ENCODE results near the gene SPR.

SPR gene

DNA sequence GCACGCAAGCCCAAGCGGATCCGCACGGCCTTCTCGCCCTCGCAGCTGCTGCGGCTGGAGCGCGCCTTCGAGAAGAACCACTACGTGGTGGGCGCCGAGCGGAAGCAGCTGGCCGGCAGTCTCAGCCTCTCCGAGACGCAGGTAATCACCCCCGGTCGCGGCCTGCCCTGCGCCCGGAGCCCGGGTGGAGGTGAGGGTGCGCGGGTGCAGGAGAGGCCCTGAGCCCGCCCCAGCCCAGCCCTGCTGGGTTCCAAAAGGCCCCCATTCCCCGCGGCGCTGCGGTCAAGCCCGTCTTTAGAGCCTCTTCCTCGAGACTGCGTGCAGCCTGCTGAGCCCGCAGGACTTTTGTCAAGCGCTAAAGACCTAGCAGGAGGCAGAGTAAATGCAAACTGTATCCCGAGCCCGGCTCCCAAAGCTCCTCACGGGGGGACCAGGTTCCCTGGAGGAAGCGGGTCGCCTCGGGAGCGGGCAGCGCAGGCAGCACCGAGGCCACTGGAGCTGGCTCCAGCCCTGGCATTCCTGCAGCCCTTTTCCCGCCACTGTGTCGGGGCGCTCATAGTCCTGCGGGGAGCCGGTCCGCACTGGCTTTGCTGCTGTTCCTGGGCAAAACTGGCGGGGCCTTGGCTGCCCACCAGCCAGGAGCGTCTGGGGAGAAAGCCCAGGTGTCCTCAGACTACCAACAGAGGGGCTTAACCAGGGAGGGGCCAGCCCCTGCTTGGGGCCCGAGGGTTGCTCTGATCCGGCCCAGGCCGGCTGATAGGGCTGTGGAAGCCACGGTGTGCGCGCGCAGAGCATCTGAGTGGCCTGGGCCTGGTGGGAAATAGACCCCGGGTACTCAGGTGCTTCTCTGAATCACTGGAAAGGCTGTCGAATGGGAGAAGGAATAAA lies 37.4 kb downstream of the SPR start:
- no peak overlapping the region for H3K4me3 ChIP-seq (replicated peaks; ENCODE audit: low read depth, low read length)
- no peak for DNase-seq (ENCODE audit: extremely low read depth, low read depth)
- TF ChIP-seq, protein P1, sequence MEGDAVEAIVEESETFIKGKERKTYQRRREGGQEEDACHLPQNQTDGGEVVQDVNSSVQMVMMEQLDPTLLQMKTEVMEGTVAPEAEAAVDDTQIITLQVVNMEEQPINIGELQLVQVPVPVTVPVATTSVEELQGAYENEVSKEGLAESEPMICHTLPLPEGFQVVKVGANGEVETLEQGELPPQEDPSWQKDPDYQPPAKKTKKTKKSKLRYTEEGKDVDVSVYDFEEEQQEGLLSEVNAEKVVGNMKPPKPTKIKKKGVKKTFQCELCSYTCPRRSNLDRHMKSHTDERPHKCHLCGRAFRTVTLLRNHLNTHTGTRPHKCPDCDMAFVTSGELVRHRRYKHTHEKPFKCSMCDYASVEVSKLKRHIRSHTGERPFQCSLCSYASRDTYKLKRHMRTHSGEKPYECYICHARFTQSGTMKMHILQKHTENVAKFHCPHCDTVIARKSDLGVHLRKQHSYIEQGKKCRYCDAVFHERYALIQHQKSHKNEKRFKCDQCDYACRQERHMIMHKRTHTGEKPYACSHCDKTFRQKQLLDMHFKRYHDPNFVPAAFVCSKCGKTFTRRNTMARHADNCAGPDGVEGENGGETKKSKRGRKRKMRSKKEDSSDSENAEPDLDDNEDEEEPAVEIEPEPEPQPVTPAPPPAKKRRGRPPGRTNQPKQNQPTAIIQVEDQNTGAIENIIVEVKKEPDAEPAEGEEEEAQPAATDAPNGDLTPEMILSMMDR (IDR thresholded peaks at IDR 0.05; ENCODE audit: low read depth, low read length, missing control alignments): no peak

DNA sequence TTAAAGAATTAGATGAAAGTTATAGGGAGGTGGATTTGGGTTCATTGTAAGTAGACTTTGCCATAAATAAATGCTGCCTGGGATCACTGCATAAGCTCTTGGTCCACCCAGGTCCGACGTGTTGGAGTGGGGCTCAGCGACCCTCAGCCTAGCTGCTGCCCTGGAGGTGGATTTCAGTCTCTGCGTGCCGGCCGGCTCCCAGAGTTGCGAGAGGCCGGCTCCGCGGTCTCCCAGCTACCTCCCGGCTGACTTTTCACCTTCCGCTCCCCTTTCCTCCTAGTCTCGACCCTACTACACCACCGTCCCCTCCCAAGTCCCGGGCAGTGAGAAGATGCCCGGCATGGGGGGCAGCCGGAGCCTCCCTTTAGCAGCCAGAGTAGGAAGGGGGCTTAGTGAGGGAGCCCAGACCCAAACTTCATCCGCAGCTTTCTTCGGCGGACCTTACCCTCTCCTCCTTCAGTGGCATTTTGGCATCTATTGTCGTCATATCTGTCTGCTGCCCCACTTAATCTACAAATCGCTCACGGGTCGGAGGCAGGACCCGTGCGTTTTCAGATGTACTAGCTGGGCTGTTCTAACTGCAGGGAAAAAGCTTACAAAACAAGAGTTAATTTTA lies 38.2 kb downstream of the SPR start:
- TF ChIP-seq, protein P1 (IDR thresholded peaks at IDR 0.05; ENCODE audit: low read depth, low read length, missing control alignments): no peak
- no peak for DNase-seq (ENCODE audit: extremely low read depth, low read depth)
- H3K4me3 ChIP-seq (replicated peaks; ENCODE audit: low read depth, low read length): no peak overlapping the region

DNA sequence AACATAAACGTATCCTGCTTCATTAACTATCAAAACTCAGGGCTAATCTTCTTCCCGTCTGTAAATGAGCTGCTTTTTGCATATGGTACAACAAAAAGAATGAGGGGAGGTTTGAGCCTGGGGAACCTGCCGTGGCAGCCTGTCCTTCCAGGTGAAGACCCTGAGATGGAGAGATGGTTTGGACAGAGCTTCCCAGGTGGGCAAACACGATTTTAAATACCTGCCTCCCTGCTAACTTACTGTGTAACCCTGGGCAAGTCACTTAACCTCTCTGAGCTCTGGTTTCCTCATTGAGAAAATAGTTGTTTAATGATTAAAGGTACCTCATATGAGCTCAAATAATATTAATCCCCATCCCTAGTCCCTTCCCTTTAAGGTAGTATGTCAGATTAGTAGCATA lies 39.2 kb downstream of the SPR start:
- no peak for DNase-seq (ENCODE audit: extremely low read depth, low read depth)
- no peak overlapping the region for H3K4me3 ChIP-seq (replicated peaks; ENCODE audit: low read depth, low read length)
- TF ChIP-seq, protein P1 (IDR thresholded peaks at IDR 0.05; ENCODE audit: low read depth, low read length, missing control alignments): no peak

DNA sequence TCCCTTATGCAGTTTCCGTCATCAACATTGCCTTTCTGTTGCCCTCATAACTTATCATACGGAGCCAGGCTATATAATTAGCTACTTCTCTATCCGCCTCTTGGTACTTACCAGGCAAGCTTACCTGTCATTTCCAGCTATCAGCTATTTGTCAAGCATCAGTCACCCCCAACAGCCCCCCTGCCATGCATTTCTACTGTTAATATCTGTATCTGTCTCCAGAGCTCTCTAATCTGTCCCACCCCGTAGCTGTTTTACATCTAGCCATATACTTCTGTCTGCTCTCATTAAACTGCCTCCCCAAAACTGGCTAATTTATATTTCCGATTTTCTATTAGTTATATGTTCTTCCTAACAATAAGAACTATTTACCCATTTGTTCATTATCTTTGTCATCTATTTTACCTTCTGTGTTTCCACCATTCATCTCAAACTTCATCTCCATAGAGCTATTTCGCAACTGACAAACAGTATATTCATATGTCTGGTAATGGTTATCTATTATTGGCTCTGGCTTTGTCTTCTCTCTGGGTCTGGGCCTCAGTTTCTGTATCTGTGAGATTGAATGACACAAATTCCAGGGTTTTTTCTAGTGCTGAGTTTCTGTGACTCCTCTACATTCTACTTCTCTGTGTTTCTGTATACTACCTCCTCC lies 39.7 kb downstream of the SPR start:
- no peak overlapping the region for H3K4me3 ChIP-seq (replicated peaks; ENCODE audit: low read depth, low read length)
- TF ChIP-seq, protein P1 (IDR thresholded peaks at IDR 0.05; ENCODE audit: low read depth, low read length, missing control alignments): no peak
- no peak for DNase-seq (ENCODE audit: extremely low read depth, low read depth)

- no peak overlapping the region for H3K4me3 ChIP-seq (replicated peaks; ENCODE audit: low read depth, low read length)
- no peak for DNase-seq (ENCODE audit: extremely low read depth, low read depth)
- TF ChIP-seq, protein P1 (IDR thresholded peaks at IDR 0.05; ENCODE audit: low read depth, low read length, missing control alignments): no peak
Measured at GRCh38 chr2:72927619-72928550, 40.7 kb downstream of the SPR start.

DNA sequence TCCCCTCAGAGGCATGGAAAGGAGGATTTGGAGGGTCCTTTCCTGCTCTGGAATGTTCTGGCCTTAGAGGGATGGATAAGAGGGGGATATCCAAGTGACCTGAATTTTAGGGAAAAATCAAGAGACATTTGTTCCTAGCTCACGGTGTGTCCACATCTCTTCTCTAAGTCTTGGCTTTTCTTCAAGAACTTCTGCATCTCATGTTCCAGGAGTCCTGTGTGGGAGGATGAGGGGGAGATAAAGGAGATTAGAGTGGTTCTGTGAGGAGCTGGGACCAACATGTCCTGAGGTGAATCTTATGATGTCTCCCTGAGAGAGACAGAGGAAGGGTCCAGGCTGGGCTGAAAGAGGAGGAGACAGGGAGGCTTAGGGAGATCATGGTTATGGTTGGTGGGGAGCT lies 41.8 kb downstream of the SPR start:
- DNase-seq (ENCODE audit: extremely low read depth, low read depth): no peak
- TF ChIP-seq, protein P1 (IDR thresholded peaks at IDR 0.05; ENCODE audit: low read depth, low read length, missing control alignments): no peak
- no peak overlapping the region for H3K4me3 ChIP-seq (replicated peaks; ENCODE audit: low read depth, low read length)

All from HFF-Myc (cell line).